Stimulated activated CD8-positive, alpha-beta memory T cell treated with anti-CD3 and anti-CD28 coated beads, Interleukin-15, amount 100 ng/mL, for 24 hours (primary cell): ENCODE results near the gene PES1.
"Not testable (repeated sequence)": the region's sequence is repeated elsewhere in the genome, so short reads cannot be mapped to it uniquely, and the experiment has no call there.

Experiments used
- DNase-seq: peaks from one replicate; pipeline ENCODE4 v3.0.0-alpha.2; 2020; ENCODE audit warnings: low read depth

PES1 gene

GRCh38 chr22:30609260-30610185, 17.8 kb upstream of the PES1 start:
- no peak for DNase-seq

GRCh38 chr22:30607939-30608338, 16.2 kb upstream of the PES1 start:
- DNase-seq = no peak

- DNase-seq = no peak
These were observed 15.7 kb upstream of the PES1 start for GRCh38 chr22:30607300-30607930.

GRCh38 chr22:30606455-30607299, 15.0 kb upstream of the PES1 start, which contains the start of gene TCN2:
Gene TCN2 (plus strand): TSS chr22:30607174. CDS start chr22:30607332, 158 bp downstream.
- no peak for DNase-seq

DNA sequence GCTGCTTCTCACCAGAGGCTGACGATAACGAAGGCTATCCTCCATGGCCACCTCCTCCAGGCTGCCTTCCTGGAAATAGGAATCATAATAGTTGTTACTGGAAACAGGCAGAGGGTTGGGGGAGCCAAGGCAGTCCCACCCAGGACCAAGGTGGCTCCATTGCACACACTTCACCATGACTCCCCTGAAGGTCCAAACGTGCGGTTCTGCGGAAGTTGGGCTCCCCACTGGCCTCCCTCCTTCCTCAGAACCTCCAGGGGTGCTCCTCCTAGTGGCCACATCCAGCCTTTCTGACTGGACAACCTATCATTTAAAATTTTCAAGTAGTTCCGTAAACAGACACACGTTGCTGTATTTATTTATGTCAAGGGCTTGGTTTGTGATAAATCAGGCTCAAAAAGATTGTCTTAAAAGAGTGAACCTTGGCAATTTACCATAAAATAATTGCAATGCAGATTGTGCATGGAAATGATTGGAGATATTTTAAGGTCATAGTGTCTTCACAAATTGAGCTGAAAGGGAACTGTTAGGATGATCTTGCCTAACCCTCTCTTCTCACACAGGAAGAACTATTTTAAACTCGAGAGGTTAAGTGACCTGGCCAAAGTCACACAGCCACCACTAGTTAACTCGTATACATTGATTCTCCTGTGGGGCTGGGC, 13.9 kb upstream of the PES1 start:
- no peak for DNase-seq

DNA sequence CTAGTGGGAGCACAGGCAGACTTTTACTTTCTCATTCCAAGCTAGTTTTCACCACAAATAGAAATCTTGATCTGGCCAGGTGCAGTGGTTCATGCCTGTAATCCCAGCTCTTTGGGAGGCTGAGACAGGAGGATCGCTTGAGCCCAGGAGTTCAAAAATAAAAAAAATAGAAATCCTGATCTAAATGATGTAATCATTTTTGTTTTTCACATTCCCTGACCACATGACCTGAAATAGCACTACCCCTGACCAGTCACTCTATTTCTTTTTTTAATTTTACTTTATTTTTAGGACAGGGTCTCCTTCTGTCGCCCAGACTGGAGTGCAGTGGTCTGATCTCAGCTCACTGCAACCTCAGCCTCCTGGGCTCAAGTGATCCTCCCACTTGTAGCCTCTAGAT, 13.0 kb upstream of the PES1 start:
- DNase-seq = no peak

DNA sequence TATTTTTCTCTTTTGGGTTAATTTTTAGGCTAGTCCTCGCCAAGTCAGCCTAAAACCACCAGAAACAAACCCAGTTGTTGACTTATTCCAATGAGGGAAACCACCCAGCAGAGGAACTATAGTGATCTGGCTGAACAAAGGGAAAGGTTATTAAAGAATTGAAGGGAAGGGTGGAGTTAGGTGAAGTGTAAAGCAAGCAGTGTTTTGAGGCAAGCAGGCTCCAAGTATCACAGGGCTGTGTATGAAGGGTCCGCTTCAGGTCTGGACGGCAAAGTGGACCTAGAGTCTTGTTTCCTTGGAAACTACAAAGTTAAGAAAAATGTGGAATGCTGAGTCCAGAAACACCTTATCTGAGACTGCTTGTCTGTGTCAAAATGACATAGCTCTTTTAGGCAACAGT, 12.1 kb upstream of the PES1 start:
- no peak for DNase-seq

DNA sequence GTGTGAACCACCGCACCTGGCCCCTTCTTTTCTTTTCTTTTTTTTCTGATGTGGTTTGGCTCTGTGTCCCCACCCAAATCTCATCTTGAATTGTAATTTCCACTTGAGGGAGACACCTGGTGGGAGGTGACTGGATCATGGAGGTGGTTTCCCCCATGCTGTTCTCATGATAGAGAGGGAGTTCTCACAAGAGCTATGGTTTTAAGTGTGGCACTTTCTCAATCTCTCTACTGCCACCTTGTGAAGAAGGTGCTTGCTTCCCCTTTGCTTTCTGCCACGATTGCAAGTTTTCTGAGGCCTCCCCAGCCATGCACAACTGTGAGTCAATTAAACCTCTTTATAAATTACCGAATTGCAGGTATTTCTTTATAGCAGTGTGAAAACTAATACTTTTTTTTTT, 10.3 kb upstream of the PES1 start:
- no peak for DNase-seq

DNA sequence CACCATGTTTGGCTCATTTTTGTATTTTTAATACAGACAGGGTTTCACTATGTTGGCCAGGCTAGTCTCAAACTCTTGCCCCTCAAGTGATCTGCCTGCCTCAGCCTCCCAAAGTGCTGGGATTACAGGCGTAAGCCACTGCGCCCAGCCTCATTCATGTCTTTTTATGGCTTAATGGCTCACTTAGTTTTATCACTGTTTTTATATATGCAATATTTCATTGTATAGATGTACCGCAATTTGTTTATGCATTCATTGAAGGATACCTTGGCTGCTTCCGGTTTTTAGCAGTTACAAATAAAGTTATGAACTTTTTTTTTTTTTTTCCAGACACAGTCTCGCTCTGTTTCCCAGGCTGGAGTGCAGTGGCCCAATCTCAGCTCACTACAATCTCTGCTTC, 9.8 kb upstream of the PES1 start:
- DNase-seq = no peak

- DNase-seq = no peak
These were observed 9.2 kb upstream of the PES1 start for GRCh38 chr22:30600921-30601320.

- DNase-seq = no peak
These were observed 7.3 kb upstream of the PES1 start for GRCh38 chr22:30598986-30599385.

DNA sequence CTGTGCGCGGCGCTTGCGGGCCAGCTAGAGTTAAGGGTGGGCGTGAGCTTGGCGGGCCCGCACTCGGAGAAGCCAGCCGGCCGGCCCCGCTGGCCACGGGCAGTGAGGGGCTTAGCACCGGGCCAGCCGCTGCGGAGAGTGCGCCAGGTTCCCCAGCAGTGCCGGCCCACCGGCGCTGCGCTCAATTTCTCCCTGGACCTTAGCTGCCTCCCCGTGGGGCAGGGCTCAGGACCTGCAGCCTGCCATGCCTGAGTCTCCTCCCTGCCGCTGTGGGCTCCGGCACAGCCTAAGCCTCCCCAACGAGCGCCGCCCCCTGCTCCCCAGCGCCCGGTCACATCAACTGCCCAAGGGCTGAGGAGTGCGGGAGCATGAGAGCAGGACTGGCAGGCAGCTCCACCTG, 5.2 kb upstream of the PES1 start:
- no peak for DNase-seq

GRCh38 chr22:30596199-30596598, 4.5 kb upstream of the PES1 start:
- no peak for DNase-seq

GRCh38 chr22:30592360-30592713, 627 bp upstream of the PES1 start:
- DNase-seq = not testable (repeated sequence)

DNA sequence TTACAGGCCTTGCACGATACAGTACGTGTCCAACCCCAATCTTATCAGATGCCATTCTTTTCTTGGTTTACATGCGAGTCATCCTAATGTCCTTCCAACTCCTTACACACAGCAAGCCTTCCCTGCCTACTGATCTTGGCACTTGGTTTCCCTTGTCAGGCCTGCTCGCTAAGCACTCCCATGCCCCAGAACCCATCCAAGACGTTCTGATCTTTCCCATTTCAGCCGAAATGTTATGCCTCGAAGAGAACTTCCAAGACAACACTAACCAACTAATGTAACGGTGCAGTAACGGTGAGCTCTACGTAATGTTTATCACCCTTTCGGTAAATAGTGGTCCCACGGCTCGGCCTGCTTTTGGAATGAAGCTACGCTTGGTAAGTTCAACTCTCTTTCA, 521 bp downstream of the PES1 start:
- no peak for DNase-seq

DNA sequence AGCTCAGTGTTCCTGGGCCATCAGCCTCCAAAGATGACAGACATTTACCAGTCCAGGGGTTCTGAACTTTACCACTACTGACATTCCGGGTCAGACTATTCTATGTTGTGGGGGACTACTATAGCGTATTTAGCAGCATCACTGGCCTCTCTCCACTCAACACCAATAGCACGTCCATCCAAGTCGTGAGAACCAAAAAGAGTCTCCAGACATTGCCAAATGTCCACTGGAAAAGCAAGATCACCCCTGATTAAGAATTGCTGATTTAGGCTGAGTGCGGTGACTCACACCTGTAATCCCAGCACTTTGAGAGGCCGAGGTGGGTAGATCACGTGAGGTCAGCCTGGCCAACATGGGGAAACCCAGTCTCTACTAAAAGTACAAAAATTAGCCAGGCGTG, 5.3 kb downstream of the PES1 start:
- DNase-seq = no peak

DNA sequence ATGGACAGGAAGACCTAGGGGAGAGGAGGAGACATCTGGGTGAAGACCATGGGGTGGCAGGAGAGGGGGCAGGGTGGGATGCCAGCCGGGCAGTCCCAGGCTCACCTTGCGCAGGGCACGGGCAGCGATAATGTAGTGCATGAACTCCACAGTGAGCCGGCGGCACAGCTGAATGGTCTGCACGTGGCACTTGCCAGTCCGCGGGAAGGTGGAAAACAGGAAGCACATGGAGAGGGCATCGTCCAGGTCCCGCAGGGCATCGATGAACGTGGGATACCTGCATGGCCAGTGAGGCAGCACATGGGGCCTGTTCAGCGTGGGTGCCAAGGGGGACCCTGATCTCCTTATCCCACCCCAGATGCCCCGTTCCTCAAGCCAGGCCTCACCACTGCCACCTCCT, 7.3 kb downstream of the PES1 start:
- DNase-seq = no peak

GRCh38 chr22:30582788-30583545, 8.7 kb downstream of the PES1 start:
- no peak for DNase-seq

DNA sequence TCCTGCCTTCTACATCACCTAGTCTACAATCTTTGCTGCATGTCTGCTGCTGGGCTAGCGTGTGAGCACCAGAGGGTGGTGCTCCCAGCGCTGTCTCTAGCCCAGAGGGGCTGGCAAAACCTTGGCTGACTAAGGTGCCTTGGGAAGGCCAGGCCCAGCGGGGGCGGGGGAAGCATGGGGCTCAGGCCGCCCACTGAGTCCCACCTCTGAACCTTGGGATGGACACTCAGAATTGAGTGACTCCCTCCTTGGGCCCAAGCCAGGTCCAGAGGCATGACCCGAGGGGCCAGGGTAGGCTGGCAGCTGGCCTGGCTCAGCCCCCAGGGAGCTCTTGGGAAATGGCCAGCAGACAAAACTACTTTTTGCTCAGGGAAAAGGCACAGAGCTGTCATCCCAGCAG, 9.7 kb downstream of the PES1 start:
- DNase-seq = no peak

DNA sequence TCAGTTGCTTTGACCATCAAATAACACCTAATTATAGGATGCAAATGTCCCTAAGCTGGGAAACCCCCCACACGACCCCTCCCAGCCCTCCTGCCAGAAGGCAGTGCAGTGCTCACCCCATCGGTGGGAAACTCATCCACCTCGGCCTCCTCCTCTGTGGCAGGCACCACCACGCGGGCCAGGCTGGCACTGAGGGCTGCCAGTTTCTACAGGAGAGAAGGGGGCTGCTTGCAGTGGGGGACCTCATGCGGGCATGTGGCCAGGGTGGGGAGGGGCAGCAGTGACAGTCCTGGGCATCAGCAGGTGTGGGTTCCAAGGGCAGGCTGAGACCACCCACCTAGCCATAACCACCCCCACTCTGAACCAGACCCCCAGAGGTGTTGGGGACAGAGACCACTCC, 10.8 kb downstream of the PES1 start:
- no peak for DNase-seq

- DNase-seq = no peak
These were observed 13.2 kb downstream of the PES1 start for GRCh38 chr22:30578481-30578880.
